Fibroblast of pulmonary artery (primary cell): ENCODE results near the gene AGER.
A peak's percentile ranks its signal among the peaks of the same experiment; 100 is the strongest.

Experiments
- DNase-seq: peaks from one replicate; pipeline ENCODE4 v3.0.0-alpha.2; 2010; ENCODE audit warnings: low read depth
- H3K4me3 ChIP-seq: replicated peaks from 2 replicates; pipeline ENCODE4 v1.5.1; 2011; ENCODE audit warnings: low read depth, mild to moderate bottlenecking, control low read depth, low read length, moderate library complexity
- CTCF ChIP-seq: IDR thresholded peaks from 2 replicates; pipeline ENCODE4 v1.5.1; 2011; ENCODE audit warnings: mild to moderate bottlenecking, control low read depth, low read length, inconsistent platforms; ENCODE audit errors: missing control alignments

Gene AGER

GRCh38 chr6:32173051-32173727, 10.9 kb downstream of the AGER start:
- TF ChIP-seq CTCF, result no peak
- no peak overlapping the region for H3K4me3 ChIP-seq
- DNase-seq, result no peak

DNA sequence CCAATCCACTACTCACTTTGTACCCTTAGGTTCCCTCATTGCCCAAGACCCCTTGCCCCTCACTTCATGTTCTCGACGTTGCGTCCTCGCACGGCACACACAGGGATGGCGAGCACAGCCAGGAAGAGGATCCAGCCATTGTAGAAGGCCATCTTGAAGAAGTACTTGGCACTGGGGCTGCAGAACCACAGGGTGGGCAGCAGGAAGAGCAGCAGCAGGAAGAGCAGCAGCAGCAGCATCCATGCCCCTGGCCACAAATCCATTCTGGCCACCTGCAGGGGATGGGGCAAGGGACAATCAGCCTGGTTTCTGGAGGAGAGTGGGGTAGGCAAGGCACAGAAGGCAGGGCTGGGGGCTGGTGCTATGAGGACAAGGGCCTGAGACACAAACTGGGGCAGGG, 12.8 kb downstream of the AGER start:
- H3K4me3 ChIP-seq, result no peak overlapping the region
- no peak for DNase-seq
- TF ChIP-seq CTCF, result no peak

GRCh38 chr6:32170294-32170693, 13.8 kb downstream of the AGER start:
- DNase-seq, result no peak
- H3K4me3 ChIP-seq, result no peak overlapping the region
- TF ChIP-seq CTCF, result no peak

GRCh38 chr6:32168807-32169591, 15.1 kb downstream of the AGER start:
- no peak overlapping the region for H3K4me3 ChIP-seq
- TF ChIP-seq CTCF, result no peak
- peak; percentile 38 for DNase-seq

DNA sequence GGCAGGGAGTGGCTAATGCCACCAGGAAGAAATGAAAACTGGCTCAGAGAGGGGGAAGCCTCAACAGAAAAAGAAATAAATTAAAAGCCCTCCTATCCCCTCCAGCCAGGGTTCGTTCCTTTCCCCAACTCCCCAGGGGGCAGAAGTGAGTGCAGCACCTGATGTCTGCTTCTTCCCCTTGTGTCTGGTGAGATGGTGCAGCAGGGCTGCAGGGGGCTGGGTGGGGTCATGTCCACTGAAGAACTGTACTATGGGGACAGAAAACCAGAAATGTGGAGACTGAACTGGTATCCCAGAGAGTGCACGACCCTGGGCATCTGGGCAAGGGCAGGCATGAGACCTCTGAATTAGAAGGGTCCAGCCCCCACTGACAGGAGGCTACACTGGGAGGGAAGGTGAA, 15.7 kb downstream of the AGER start:
- no peak for TF ChIP-seq CTCF
- DNase-seq, result no peak
- no peak overlapping the region for H3K4me3 ChIP-seq

GRCh38 chr6:32167761-32168262, 16.2 kb downstream of the AGER start:
- H3K4me3 ChIP-seq, result no peak overlapping the region
- no peak for TF ChIP-seq CTCF
- DNase-seq, result no peak
